GM12878 (cell line): ENCODE measurements around the gene VTCN1. TPM values are rescaled to one million over a fixed set of nuclear protein-coding genes. Genes with fewer than 3 reads are reported as not detected.

Experiments used
- ATAC-seq: fragments of 200-7000 bp; cut with Tn5 transposase; 3 replicates; pipeline ENCODE4 v1.9.1; 2020; ENCODE audit warnings: mild to moderate bottlenecking, moderate library complexity
- BruUV-seq: library from RNA; stranded (reverse); fragments of 400-500 nt; replicated peaks from 2 replicates; lab custom pipeline; 2021; lab: Mats Ljungman, UMichigan
- CTCF ChIA-PET: fragments of 300-600 bp; sonication (Branson Sonifier 250); formaldehyde crosslinking; extraction: SDS; loops from one replicate; lab custom pipeline; 2021; ENCODE audit warnings: inconsistent platforms; lab: Yijun Ruan, JAX
- POLR2A ChIA-PET: fragments of 350-600 bp; formaldehyde crosslinking; extraction: SDS; loops from one replicate; lab custom pipeline; 2021; ENCODE audit warnings: inconsistent platforms; lab: Charles Lee
- RAD21 ChIA-PET: fragments of 300-600 bp; sonication (Branson Sonifier 250); formaldehyde crosslinking; loops from one replicate; lab custom pipeline; 2023; ENCODE audit warnings: antibody characterized with exemption; ENCODE audit not compliant: unreplicated experiment; lab: Charles Lee
- SMC1A ChIA-PET: fragments of 300-600 bp; sonication (Branson Sonifier 250); formaldehyde crosslinking; loops from one replicate; lab custom pipeline; 2023; ENCODE audit not compliant: unreplicated experiment, uncharacterized antibody; lab: Charles Lee
- DNase-seq: peaks from one replicate; pipeline ENCODE4 v3.0.0-alpha.2; 2011; ENCODE audit warnings: low read depth, low spot score
- FAIRE-seq: peaks from 3 replicates; lab custom pipeline; 2011; peaks lifted over from hg19 to GRCh38; lab: Jason Lieb, UNC
- H2AFZ ChIP-seq: 2 replicates; pipeline ENCODE4 v1.6.0; 2011; ENCODE audit warnings: low read depth, low read length, control low read depth; ENCODE audit not compliant: control insufficient read depth
- H3K27ac ChIP-seq: 2 replicates; pipeline ENCODE4 v1.5.1; 2011; ENCODE audit warnings: control low read depth; ENCODE audit not compliant: control insufficient read depth, insufficient read depth
- H3K27me3 ChIP-seq, 2 experiments: replicated peaks in 1 of 2; 2 replicates each; pipeline versions ENCODE4 v1.6.0 to v1.6.1; 2011; ENCODE audit warnings: low read length in 1 of 2; ENCODE audit not compliant: control insufficient read depth in 2 of 2, insufficient read depth in 2 of 2
- H3K36me3 ChIP-seq, 2 experiments: 2 replicates each; pipeline ENCODE4 v1.5.1; 2011; ENCODE audit warnings: low read length in 1 of 2; ENCODE audit not compliant: control insufficient read depth in 2 of 2, insufficient read depth in 2 of 2
- H3K4me1 ChIP-seq: 2 replicates; pipeline ENCODE4 v1.6.1; 2011; ENCODE audit warnings: mild to moderate bottlenecking, low read length, moderate library complexity, mixed read lengths; ENCODE audit not compliant: control insufficient read depth, insufficient read depth
- H3K4me2 ChIP-seq: 2 replicates; pipeline ENCODE4 v1.6.0; 2011; ENCODE audit warnings: control low read depth; ENCODE audit not compliant: control insufficient read depth, insufficient read depth
- H3K4me3 ChIP-seq: fragments of 200-600 bp; sonication (generic); 2 replicates; pipeline ENCODE4 v1.5.1; 2016
- H3K79me2 ChIP-seq: 2 replicates; pipeline ENCODE4 v1.6.0; 2011; ENCODE audit warnings: low read length; ENCODE audit not compliant: control insufficient read depth, insufficient read depth
- H3K9ac ChIP-seq: 2 replicates; pipeline ENCODE4 v1.8.0; 2011; ENCODE audit warnings: low read length, control low read depth, mixed read lengths; ENCODE audit not compliant: control insufficient read depth, insufficient read depth
- H3K9me3 ChIP-seq: replicated peaks from 3 replicates; pipeline ENCODE4 v1.5.1; 2011; ENCODE audit warnings: mild to moderate bottlenecking, low read length; ENCODE audit not compliant: control insufficient read depth, insufficient read depth
- H4K20me1 ChIP-seq: 2 replicates; pipeline ENCODE4 v1.6.0; 2011; ENCODE audit not compliant: control insufficient read depth, insufficient read depth
- ASH2L ChIP-seq: fragments of 300-600, 200-600 bp; sonication (generic); IDR thresholded peaks from 2 replicates; pipeline ENCODE4 v1.6.1; 2017; ENCODE audit warnings: low read depth, mild to moderate bottlenecking, borderline replicate concordance
- CHD2 ChIP-seq: IDR thresholded peaks from 2 replicates; pipeline ENCODE4 v1.6.1; 2011; ENCODE audit warnings: low read depth, low read length, improper control_type of control experiment, borderline replicate concordance
- CTCF ChIP-seq, 3 experiments: IDR thresholded peaks in 2 of 3; conservative IDR thresholded peaks in 1 of 3; 2 replicates each; pipeline ENCODE4 v1.5.1; 2011; ENCODE audit warnings: low read depth in 3 of 3, low read length in 3 of 3, mild to moderate bottlenecking in 3 of 3, control low read depth in 2 of 3, moderate library complexity in 2 of 3, inconsistent platforms in 1 of 3, mixed read lengths in 1 of 3; ENCODE audit not compliant: control insufficient read depth in 2 of 3, insufficient read depth in 1 of 3; ENCODE audit errors: extremely low read depth in 1 of 3
- EGR1 ChIP-seq, 2 experiments: IDR thresholded peaks; 1 replicate in 1 of 2; 2 replicates in 1 of 2; pipeline ENCODE4 v1.6.1; 2011 to 2012; ENCODE audit warnings: low read depth in 2 of 2, low read length in 2 of 2, borderline replicate concordance in 1 of 2, mild to moderate bottlenecking in 1 of 2, moderate library complexity in 1 of 2
- KLF5 ChIP-seq: fragments of 450-650 bp; IDR thresholded peaks from 2 replicates; pipeline ENCODE4 v1.6.1; 2014; ENCODE audit warnings: mild to moderate bottlenecking; ENCODE audit not compliant: partially characterized antibody
- NRF1 ChIP-seq: conservative IDR thresholded peaks from 2 replicates; pipeline ENCODE4 v1.6.1; 2011; ENCODE audit warnings: mild to moderate bottlenecking, low read depth, low read length, improper control_type of control experiment
- RCOR1 ChIP-seq: conservative IDR thresholded peaks from 2 replicates; pipeline ENCODE4 v1.6.1; 2012; ENCODE audit warnings: low read depth, low read length, improper control_type of control experiment
- RFX5 ChIP-seq: IDR thresholded peaks from 2 replicates; pipeline ENCODE4 v1.6.1; 2011; ENCODE audit warnings: low read depth, low read length, improper control_type of control experiment
- RUNX3 ChIP-seq: IDR thresholded peaks from 2 replicates; pipeline ENCODE4 v1.6.1; 2012; ENCODE audit warnings: low read length, inconsistent platforms
- SIX5 ChIP-seq: IDR thresholded peaks from 2 replicates; pipeline ENCODE4 v1.6.1; 2011; ENCODE audit warnings: mild to moderate bottlenecking, low read depth, low read length, moderate library complexity; ENCODE audit not compliant: severe bottlenecking
- SMC3 ChIP-seq: IDR thresholded peaks from 2 replicates; pipeline ENCODE4 v1.6.1; 2011; ENCODE audit warnings: low read length, improper control_type of control experiment, borderline replicate concordance
- STAT1 ChIP-seq: fragments of 450-650 bp; conservative IDR thresholded peaks from 2 replicates; pipeline ENCODE4 v1.6.1; 2014; ENCODE audit warnings: antibody characterized with exemption, mild to moderate bottlenecking
- ZNF24 ChIP-seq: fragments of 450-650 bp; IDR thresholded peaks from 2 replicates; pipeline ENCODE4 v1.6.1; 2017; ENCODE audit warnings: antibody characterized with exemption, mild to moderate bottlenecking
- WGBS: methylation state at CpG from one replicate; pipeline ENCODE4 v1.1.6; 2016; ENCODE audit warnings: low lambda C conversion rate; ENCODE audit not compliant: insufficient replicate concordance, insufficient coverage; ENCODE audit errors: missing lambda C conversion rate; 5-methylcytosine and 5-hydroxymethylcytosine counted together
- in situ Hi-C: fragments of 300-500 bp; cut with MboI; formaldehyde crosslinking; loops from 9 replicates; pipeline ENCODE4 v1.14.3; 2018; ENCODE audit warnings: mixed read lengths
- intact Hi-C: fragments of 100-400 bp; cut with micrococcal nuclease; formaldehyde crosslinking; loops from one replicate; pipeline ENCODE4 v1.14.2; 2022; ENCODE audit not compliant: unreplicated experiment
- polyA plus RNA-seq, 11 experiments: library from polyadenylated mRNA; depleted of rRNA in 4 of 11; unstranded in 6 of 11; stranded (reverse) in 5 of 11; fragments of >200 nt; fragmentation: Nextera tagmentation in 4 of 11; fragmentation: Illumina TruSeq in 1 of 11; extraction: Ambion mirVana in 4 of 11; extraction: Trizol in 1 of 11; gene quantifications; 1 replicate in 1 of 11; 2 replicates in 10 of 11; pipeline versions ENCODE4 v1.2.1 to v1.2.3, GENCODE V29; 2011 to 2016; ENCODE audit warnings: inconsistent platforms in 2 of 11, missing spikeins in 2 of 11, low read depth in 1 of 11
- total RNA-seq, 4 experiments: library from RNA; depleted of rRNA in 3 of 4; stranded (reverse); fragments of >200 nt in 3 of 4; fragmentation: Illumina TruSeq in 1 of 4; extraction: Trizol in 1 of 4; gene quantifications; 2 replicates each; pipeline versions ENCODE4 v1.2.1 to v1.2.3, GENCODE V29; 2013 to 2021
- TF ChIP-seq, protein P1 (sequence below): IDR thresholded peaks from 2 replicates; pipeline ENCODE4 v1.6.1; 2011; ENCODE audit warnings: borderline replicate concordance, low read depth, mild to moderate bottlenecking, moderate library complexity, mixed read lengths, low read length; ENCODE audit not compliant: insufficient read depth; ENCODE audit errors: extremely low read length
- TF ChIP-seq, protein P2 (sequence below): IDR thresholded peaks from 2 replicates; pipeline ENCODE4 v1.6.1; 2012; ENCODE audit warnings: low read depth, low read length, improper control_type of control experiment
- TF ChIP-seq, protein P3 (sequence below): fragments of 450-650 bp; conservative IDR thresholded peaks from 2 replicates; pipeline ENCODE4 v1.6.1; 2017; ENCODE audit warnings: mild to moderate bottlenecking, moderate library complexity

The VTCN1 gene
- total and polyA plus RNA-seq, 10 of the 15 experiments (the other 5 are each of a cell fraction or from before 2014, with no cell fraction given), result not detected

DNA sequence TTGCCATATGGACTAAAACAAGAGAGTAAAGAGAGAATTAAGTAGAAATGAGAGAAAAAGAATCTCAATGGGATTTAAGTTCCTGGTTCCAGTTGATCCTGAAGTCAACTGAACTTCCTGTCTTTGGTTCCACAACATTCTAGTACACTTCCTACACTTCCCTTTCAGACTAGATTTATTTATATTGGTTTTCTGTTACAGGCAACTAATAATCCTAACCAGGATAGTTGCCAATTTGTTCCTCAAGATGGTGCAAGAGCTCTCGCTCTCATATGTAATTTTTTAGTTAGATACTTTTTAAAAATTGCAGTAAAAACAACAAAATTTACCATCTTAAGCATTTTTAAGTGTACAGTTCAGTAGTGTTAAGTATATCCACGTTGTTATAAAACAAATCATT, 60.4 kb downstream of the VTCN1 start (continued):
- TF ChIP-seq, protein P1, sequence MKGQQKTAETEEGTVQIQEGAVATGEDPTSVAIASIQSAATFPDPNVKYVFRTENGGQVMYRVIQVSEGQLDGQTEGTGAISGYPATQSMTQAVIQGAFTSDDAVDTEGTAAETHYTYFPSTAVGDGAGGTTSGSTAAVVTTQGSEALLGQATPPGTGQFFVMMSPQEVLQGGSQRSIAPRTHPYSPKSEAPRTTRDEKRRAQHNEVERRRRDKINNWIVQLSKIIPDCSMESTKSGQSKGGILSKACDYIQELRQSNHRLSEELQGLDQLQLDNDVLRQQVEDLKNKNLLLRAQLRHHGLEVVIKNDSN, result no peak
- no peak for TF ChIP-seq KLF5
- TF ChIP-seq SIX5, result no peak
- TF ChIP-seq EGR1 (IDR thresholded peaks at IDR 0.05; ENCODE audit: borderline replicate concordance in 1 of 2, low read depth in 2 of 2, low read length in 2 of 2), result no peak
- TF ChIP-seq STAT1, result no peak
- TF ChIP-seq ASH2L, result no peak
- TF ChIP-seq, all 136 proteins: peak for 0

GRCh38 chr1:117147856-117148588, 62.7 kb downstream of the VTCN1 start:
- Histone ChIP-seq H2AFZ (no peak overlapping the region), H3K79me2 (no peaks in the 10 kb centered on the region), H3K27me3 (peaks cover 0 to 3% of the 10 kb centered on the region in 2 experiments; a peak in 1 of 4 replicates), H3K4me3 (no peak overlapping the region), H4K20me1 (no peaks in the 10 kb centered on the region), H3K9ac (no peak overlapping the region), H3K4me2 (no peak overlapping the region), H3K36me3 (no peaks in the 10 kb centered on the region), H3K4me1 (no peaks in the 10 kb centered on the region), H3K9me3 (no peaks in the 10 kb centered on the region; the same call in 1 of the 3 replicates), H3K27ac (no peak overlapping the region)
- ChIA-PET SMC1A (no interaction called here), RAD21 (no interaction called here), CTCF (interaction anchor here (1.3 kb wide), 1 partner anchor 19 kb away, joined by 6 read pairs; no protein-coding TSS in a partner anchor), POLR2A (interaction anchor here (0.6 kb wide), 1 partner anchor 109 kb away, joined by 3 read pairs; no protein-coding TSS in a partner anchor)
- WGBS, result 56% methylated on average over 5 of the region's 5 CpGs
- in situ Hi-C loops (no loop called here), intact Hi-C loops (no loop called here)
- FAIRE-seq, result no peak
- ATAC-seq, result no peak
- TF ChIP-seq CHD2, result no peak
- TF ChIP-seq RCOR1, result no peak
- TF ChIP-seq ZNF24, result no peak
- TF ChIP-seq SMC3, result no peak
- TF ChIP-seq, protein P2, sequence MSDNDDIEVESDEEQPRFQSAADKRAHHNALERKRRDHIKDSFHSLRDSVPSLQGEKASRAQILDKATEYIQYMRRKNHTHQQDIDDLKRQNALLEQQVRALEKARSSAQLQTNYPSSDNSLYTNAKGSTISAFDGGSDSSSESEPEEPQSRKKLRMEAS, result no peak
- no peak for TF ChIP-seq RUNX3
- no peak for TF ChIP-seq RFX5
- TF ChIP-seq, protein P3, sequence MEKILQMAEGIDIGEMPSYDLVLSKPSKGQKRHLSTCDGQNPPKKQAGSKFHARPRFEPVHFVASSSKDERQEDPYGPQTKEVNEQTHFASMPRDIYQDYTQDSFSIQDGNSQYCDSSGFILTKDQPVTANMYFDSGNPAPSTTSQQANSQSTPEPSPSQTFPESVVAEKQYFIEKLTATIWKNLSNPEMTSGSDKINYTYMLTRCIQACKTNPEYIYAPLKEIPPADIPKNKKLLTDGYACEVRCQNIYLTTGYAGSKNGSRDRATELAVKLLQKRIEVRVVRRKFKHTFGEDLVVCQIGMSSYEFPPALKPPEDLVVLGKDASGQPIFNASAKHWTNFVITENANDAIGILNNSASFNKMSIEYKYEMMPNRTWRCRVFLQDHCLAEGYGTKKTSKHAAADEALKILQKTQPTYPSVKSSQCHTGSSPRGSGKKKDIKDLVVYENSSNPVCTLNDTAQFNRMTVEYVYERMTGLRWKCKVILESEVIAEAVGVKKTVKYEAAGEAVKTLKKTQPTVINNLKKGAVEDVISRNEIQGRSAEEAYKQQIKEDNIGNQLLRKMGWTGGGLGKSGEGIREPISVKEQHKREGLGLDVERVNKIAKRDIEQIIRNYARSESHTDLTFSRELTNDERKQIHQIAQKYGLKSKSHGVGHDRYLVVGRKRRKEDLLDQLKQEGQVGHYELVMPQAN, result no peak
- TF ChIP-seq CTCF (IDR thresholded peaks at IDR 0.05 in 2 of 3, conservative IDR thresholded peaks at IDR 0.05 in 1 of 3; ENCODE audit: control insufficient read depth in 2 of 3, extremely low read depth in 1 of 3, insufficient read depth in 1 of 3, low read depth in 3 of 3, low read length in 3 of 3), result no peak
- no peak for TF ChIP-seq NRF1
- no peak for DNase-seq
- no TSS peak for BruUV-seq
